NCI-H460 (cell line): ENCODE results near the gene ALG14. TPM values are rescaled to one million over a fixed set of nuclear protein-coding genes. Genes with fewer than 3 reads are reported as not detected.
"Not testable (repeated sequence)": the region's sequence is repeated elsewhere in the genome, so short reads cannot be mapped to it uniquely, and the experiment has no call there.

Source experiments
- DNase-seq: peaks from one replicate; pipeline ENCODE4 v3.0.0-alpha.2; 2016; ENCODE audit warnings: low read depth; ENCODE audit errors: extremely low read depth
- polyA plus RNA-seq: library from polyadenylated mRNA; depleted of rRNA; stranded (reverse); fragments of >200 nt; gene quantifications from 2 replicates; pipeline ENCODE4 v1.2.3, GENCODE V29; 2014; cell fraction: nucleus; rRNA removed
- total RNA-seq: library from RNA; depleted of rRNA; stranded (reverse); fragments of >200 nt; shearing (Covaris generic); gene quantifications from 2 replicates; pipeline ENCODE4 v1.2.3, GENCODE V29; 2014; rRNA removed

ALG14 gene, protein sequence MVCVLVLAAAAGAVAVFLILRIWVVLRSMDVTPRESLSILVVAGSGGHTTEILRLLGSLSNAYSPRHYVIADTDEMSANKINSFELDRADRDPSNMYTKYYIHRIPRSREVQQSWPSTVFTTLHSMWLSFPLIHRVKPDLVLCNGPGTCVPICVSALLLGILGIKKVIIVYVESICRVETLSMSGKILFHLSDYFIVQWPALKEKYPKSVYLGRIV
- 2.3 and 3.6 TPM in 2 replicates for total RNA-seq
- polyA plus RNA-seq: 0.96 and 2.0 TPM in 2 replicates

DNA sequence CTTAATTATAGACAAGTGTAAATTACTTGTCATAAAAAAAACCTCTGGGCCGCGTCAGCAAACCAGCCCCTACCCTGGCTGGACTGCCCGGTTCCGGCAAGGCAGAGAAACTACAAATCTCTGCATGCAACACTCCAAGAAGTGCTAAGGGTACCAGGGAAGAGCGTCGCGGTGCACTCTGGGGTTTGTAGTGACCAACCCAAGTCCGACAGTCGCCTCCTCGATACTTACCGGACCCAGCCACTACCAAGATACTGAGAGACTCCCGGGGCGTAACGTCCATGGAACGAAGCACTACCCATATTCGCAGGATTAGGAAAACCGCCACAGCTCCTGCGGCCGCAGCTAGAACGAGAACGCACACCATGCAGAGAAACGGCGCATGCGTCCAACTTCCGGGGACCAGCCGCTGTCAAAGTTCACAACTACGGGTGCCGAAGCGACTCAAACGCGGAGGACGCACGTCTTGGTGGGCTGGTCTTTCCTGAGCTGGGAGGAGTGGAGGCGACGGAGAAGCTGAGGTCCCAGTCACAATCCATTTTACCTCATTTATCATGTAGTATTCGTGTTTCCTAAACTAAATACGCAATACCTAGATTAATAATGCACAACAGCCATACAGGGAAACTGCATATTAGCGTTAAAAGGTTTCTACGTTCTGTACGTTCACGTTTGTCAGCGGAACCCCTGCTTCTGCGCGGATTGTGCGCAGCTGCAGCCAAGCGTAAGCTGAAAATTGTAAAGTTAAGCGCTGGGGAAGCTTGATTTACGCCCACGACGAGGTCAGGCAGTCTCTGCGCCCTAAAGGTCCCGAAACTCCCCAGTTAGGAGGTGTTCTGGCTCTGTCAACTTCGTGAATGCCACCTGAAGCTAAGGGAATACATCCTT, at the start of gene ALG14:
Gene ALG14, minus strand, starts transcription at position 420 of the 888 bp plus-strand sequence. Its CDS starts 53 bp downstream, at position 367.
- DNase-seq: peak; percentile 88

DNA sequence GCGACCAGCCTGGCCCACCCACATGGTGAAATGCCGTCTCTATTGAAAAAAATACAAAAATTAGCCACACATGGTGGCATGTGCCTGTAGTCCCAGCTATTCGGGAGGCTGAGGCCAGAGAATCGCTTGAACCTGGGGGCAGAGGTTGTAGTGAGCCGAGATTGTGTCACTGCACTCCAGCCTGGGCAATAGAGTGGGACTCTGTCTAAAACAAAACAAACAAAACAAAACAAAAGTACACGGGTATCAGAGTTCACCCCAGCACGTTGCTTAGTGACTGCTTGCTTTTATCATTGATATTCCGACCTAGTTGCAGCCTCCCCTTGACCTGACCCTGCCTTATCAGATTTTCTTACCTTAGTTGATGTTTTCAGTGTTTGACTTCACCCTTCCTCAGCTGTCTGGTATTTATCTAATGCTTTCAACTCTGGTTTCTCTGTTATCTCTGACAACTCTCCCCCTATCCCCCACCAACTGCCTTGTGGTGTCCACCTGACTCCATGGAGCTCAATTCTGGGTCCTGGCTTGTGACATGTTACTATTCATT, 49.5 kb upstream of the ALG14 start:
- DNase-seq: no peak

DNA sequence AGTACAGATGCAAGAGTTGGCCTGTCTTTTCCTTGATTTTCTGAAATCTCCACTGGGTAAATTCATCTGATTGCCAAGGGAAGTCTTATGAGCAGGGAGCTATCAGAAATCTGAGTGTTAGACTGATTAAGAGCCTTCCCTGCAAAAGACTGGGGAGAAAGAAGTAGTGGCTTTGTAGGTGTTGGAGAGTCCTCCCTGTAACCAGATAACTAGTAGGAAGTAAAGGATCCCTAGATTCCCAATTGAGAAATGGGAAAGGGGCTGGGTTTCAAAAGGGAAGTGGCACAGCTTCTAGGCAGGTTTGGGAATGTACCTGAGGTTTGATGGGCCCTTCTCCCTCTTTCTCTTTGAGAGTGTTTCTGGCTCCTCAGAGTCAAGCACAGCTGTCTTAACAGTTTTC, 46.5 kb upstream of the ALG14 start:
- no peak for DNase-seq

DNA sequence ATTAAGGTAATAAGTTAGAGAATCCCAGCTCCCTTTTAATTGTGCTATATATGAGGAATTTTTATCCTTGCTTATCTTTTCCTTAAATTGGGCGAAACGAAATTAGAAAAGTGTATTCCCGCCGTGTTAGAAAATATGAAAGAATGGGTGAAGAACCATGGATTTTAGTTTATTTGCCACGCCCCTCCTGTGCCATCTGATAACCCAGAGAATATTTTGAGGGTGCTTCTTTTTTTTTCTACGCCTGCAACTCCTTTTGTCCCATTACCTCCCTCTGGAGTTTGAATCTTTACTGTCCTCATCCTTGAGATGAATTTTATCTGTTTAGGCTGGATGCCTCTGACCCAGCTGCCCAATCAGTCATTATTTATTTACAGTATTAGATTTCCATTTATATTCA, 46.0 kb upstream of the ALG14 start:
- DNase-seq: no peak

DNA sequence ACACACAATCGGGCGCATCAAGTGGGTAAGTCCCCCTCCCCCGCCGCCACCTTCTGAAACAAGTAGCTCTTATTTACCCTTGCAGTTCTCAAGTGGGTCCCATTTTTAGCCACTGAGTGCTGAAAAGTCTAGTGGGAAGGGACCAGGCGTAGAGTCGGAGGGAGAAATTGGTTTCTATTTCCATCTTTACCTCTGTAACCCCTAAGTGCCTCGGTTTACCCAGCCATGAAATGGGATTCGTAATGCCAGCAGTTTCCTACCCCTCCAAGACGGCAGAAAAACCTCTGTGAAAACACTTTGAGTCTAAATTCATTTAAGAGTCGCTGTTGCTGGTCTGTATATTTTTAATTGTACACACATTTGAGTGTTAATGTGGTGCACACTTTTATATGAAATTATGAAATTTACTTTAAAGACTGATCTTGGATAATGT, 45.3 kb upstream of the ALG14 start:
- DNase-seq: no peak

DNA sequence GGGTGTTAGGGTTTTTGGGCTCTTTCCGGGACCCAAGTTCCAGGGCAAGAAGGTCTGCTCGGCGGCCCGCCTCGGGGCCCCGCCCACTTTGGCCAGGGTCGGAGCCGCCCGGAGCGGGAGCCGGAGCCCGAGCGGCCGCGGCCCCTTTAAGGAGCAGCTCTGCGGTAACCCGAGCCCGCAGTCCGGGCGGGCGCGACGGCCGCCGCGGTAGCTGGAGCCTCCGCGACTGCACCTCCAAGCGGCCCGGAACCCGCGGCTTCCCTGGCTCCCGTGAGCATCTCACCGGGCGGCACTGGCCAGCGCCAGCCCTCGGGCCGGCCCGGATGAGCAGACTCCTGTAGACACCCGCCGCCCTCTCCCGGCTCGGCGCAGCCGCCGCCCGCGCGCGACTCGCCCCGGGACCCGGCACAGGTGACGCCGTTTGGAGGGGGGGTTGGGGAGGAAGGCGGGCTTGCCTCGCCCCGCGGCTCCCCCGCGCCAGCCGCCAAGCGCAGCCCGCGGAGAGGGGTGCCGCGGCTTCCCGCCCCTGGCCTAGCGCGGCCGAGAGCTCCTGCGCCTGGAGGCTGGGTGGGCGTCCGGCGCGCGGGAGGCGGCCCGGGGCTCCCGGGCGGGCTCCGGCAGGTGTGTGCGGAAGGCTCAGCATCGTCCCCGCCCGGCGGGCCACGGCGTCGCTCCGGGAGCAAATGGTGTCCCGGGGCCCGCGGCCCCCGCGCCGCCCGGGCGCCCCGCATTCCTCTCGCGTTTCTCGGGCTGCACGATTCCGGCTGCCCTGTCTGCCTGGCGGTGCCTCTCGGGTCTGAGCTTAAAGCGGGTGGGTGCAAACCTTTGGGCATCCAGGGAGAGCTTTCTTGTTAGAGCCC, 44.7 kb upstream of the ALG14 start, which contains the start of gene TLCD4:
Gene TLCD4, plus strand, starts transcription at position 149 of the 860 bp plus-strand sequence. CDS start 26,547 bp downstream, outside the sequence.
- peak; percentile 27 for DNase-seq

DNA sequence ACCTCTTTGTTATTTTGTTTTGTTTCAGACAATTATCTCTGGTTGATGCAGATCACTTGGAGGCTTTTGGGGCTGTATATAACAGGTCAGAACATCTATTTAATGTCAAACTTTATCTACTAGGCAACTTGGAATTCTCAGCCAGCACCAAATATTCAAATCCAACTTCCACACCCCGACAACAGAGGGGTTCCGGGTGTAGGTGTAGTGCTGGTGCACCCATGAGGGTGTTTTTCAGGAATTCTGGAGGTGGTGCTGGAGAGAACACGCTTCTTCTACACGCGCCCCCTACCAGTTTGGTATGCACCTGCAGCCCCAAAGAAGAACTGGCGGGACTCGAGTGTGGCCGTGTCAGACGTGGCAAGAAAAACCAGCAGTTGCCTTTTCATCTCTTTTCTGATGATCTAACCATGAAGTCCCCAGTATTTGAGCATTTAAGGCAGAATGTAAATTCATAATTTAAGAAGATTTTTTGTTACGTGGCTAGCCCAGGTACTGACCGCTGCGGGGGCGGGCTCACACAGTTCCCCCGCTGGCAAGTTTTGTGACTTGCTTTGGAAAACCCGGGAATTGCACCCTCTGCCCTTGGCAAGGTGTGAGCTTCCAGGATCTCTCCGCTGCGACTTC, 43.9 kb upstream of the ALG14 start:
- peak; percentile 66 for DNase-seq

DNA sequence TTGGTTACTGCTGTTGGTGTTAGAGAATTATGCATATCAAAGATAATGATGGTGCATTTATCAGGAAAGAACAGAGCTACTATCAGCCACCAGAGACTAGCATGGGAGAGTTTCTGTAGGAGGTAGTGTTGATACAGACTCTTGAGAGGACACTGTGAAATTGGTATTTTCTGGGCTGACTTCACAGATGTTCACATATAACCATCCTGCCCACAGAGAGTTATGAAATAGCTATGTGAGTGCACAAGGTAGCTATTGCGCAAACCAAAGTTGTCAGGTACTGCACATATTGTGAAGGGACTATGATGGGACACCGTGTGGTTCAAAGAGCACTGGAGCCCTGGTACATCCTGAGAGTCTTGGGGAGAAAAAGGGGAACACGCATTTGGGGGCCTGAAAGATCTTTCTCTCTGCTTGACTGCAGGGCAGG, 43.0 kb upstream of the ALG14 start:
- no peak for DNase-seq

DNA sequence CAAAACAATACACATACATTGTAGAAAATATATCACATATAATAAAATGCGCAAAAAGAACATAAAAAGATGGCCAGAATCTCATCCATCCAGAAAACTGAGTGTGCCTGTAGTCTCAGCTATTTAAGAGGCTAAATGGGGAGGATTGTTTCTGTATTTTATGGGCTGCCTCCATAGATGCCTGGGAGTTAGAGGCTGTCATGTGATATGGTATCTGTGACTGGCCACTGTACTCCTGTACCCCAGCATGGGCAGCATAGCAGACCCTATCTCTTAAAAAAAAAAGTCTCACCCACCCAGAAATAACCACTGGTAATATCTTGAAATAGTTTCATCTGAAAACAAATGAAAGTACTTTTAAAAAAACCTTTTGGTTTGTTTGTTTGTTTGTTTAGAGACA, 40.9 kb upstream of the ALG14 start:
- DNase-seq: no peak

DNA sequence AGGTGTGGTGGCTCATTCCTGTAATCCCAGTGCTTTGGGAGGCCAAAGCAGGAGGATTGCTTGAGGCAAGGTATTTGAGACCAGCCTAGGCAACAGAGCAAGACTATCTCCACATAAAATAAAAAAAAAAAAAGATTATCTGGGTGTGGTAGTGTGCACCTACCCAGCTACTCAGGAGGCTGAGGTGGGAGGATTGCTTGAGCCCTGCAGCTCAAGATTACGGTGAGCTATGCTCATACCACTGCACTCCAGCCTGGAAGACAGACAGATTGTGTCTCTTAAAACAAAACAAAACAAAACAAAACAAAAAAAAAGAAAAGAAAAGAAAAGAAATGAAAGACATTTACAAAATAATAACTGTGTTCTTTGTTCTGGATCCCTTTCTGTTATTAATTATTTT, 38.3 kb upstream of the ALG14 start:
- no peak for DNase-seq

DNA sequence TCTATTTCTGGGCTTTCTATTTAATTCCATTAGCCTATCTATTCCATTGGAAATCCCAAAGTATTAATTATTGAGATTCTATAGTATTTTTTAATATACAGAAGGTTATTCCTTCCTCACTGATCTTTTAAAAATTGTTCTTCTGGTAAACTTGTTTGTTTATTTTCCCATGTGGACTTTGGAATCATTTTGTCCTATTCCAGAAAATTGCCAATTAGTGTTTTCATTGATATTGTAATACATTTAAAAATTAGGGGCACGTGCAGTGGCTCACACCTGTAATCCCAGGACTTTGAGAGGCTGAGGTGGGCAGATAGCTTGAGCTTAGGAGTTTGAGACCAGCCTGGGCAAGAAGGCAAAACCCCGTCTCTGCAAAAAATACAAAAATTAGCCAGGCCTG, 36.0 kb upstream of the ALG14 start:
- DNase-seq: no peak

DNA sequence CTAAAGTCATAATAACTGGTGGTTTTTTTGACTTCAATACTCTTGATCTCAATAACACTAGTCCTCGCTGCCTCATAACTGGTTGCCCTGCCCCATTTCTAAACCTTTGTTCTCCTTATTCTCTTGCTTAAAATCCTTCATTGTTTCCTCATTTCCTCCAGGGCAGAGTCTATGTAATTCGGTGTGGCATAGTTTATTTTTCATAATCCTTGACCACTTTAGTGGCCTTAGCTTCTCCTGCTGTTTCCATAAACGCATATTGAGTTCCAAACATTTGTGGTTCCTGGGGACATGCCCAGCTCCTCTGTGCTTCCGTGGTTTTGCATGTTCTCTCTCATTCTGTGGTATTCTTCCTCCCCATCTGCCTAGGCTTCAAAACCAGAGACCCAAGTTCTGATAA, 25.4 kb upstream of the ALG14 start:
- no peak for DNase-seq

DNA sequence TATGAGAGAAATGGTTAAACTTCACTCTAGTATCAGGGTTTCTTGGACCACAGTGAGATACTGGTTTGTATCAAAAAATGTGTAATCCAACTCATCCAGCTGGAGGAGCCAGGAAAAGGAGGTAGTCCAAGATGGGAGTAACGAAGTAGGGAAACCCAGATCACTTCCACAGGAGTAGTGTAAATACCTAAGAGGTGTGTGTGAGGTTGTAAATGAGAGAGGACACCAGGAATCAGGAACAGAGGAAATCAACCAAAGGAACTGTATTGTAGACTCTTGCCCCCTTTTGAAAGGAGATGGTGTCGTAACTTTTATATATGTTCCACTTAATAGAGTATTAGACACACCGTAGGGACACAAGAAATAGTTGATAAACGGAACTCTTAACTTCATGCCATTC, 24.7 kb upstream of the ALG14 start:
- no peak for DNase-seq

DNA sequence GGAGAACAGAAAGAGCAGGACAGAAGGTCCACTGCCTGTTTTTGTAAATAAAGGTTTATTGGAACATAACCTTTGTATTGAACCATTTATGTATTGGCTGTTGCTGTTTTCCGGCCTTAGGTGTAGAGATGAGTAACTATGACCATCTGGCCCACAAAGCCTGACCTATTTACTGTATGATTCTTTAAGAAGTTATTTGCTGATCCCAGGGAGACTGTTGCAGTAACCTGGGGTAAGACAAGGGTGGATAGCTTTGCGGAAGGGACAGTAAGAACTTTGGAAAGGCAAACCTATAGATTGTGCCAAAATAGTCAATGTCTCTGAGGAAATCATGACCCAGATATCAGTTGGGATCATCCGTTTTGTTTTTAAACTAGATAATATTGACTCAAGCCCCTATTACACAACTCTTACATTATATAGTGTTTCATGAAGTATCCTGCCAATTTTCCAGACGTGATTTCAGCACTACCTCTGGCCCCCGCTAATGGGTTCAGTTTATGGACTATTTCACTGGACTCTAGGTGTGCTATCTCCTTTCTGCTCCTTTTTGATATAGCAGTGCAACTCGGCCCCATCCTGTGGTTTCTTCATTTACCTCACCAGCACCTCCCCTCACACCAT, 23.6 kb upstream of the ALG14 start:
- DNase-seq: no peak

DNA sequence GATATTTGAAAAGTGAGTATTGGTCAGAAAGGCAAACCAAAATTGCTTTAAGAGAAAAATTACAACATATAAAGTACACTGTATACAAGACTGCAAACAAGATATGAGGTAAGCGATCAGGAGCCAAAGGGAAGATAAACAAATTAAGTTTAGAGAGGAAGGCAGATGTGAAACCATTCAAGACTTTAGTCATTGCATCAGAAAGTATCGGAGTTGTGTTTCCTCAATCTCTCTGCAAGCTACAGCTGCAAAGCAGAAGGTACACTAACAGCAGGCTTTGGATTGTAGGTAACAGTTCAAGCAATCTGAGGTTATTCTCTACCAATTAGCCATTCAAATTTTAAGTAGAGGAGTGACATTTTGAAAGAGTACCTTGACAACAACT, 23.1 kb upstream of the ALG14 start:
- DNase-seq: no peak

DNA sequence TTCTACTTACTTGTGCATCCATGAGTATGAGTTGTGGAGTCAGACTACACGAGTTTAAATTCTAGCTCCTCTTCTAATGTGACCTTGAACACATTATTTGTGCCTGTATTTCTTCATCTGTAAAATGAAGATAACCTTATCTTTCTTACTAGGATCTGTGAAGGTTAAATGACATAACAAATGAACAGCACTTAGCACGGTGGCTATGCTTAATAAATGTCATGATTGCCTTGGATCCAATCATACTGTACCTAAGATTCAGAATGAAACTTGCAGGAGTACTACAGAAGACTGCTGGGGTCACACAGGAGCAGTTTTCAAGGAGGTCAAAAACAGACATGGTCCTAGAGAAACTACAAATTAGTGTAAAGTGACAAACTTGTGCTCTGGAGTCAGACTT, 22.2 kb upstream of the ALG14 start:
- no peak for DNase-seq

DNA sequence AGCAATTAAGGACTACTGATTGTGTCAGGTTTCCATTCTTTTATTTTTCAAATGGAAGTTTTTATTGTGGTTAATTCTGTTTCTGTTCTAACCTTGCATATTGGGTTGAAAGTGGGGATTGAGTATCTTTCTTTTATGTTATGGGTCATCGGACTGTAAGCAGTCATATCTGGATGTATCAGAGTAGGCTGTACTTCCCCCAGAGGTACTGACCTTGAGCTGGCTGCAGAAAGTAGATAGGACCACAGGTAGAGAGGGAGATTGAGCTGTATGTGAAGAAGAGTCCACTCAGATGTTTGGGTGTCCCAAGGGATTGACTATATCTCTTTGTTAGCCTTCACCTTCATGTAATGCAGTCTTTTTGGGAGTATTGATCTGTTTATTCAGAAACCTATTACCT, 20.5 kb upstream of the ALG14 start:
- DNase-seq: no peak

DNA sequence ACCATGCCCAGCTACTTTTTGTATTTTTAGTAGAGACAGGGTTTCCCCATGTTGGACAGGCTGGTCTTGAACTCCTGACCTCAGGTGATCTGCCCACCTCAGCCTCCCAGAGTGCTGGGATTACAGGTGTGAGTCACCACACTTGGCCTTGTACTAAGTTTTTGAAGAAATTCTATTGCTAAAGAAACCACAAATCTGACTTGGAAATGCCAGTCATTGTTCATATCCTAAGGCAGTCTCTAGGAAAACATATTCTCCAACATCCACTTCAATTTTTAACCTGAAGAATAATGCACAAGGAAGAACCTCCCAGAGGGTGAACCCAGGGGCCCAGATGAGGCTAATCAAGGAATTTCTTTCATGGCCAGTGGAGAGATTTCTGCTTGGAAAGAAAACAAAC, 20.1 kb upstream of the ALG14 start:
- DNase-seq: not testable (repeated sequence)

DNA sequence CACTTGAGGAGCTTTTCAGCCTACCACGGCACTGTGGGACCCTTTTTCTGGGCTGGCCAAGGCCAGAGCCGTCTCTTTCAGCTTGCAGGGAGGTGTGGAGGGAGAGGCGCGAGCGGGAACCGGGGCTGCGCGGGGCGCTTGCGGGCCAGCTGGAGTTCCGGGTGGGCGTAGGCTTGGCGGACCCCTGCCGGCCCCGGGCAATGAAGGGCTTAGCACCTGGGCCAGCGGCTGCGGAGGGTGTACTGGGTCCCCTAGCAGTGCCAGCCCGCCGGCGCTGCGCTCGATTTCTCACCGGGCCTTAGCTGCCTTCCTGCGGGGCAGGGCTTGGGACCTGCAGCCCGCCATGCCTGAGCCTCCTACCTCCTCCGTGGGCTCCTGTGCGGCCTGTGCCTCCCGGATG, 18.5 kb upstream of the ALG14 start:
- DNase-seq: not testable (repeated sequence)
